GM18873 (cell line): Measurements from ENCODE around the gene DRG1.
A peak's percentile ranks its signal among the peaks of the same experiment; 100 is the strongest.
"Not testable (repeated sequence)": the region's sequence is repeated elsewhere in the genome, so short reads cannot be mapped to it uniquely, and the experiment has no call there.

Experiments used
- ATAC-seq: cut with Tn5 transposase; IDR thresholded peaks from one replicate; pipeline ENCODE4 v1.9.1; 2021; ENCODE audit warnings: mild to moderate bottlenecking, moderate library complexity, moderate number of reproducible peaks; ENCODE audit not compliant: unreplicated experiment, low FRiP score

DRG1 gene, protein sequence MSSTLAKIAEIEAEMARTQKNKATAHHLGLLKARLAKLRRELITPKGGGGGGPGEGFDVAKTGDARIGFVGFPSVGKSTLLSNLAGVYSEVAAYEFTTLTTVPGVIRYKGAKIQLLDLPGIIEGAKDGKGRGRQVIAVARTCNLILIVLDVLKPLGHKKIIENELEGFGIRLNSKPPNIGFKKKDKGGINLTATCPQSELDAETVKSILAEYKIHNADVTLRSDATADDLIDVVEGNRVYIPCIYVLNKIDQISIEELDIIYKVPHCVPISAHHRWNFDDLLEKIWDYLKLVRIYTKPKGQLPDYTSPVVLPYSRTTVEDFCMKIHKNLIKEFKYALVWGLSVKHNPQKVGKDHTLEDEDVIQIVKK

DNA sequence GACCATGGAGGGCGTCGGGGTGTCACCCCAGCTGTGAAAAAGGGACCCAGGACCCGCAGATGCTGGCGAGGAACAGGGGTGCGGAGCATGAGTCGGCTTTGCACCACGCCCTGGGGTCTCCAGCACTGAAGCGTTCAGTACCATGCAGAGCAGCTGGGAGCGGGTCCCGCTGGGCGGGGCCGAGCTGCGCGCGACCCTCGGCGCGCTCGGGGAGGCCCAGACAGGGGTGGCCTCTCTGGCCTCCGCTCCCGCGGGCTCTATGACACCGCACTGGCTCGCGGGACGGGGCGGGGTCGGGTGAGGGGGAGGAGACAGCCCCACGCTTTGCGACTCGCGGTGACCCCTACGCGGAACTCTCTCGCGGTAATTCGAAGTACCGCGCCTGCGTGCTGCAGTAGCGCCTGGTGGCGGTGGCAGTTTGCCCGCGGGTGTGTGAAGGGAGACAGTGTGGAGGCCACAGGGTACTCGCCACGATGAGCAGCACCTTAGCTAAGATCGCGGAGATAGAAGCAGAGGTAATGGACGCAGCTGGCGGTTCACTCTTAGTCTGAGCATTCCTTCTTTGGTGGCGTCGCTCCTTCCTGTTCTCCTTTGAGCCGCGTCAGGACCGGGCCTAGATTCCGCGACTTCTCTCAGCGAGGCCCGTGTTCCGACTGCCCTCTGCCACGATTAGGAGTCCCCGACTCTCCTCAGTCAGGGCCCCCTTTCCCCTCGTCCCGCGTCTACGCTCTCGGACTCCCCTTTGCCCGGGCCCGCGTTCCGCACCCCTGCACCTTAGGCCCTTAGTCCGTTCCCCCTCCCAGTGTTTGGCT is at the start of gene DRG1:
Gene DRG1, plus strand, starts transcription at position 394 of the 812 bp plus-strand sequence. Its CDS starts 80 bp downstream, at position 474.
- peak; percentile 87 for ATAC-seq

- ATAC-seq, result no peak
Measured at GRCh38 chr22:31349960-31350359, 49.4 kb upstream of the DRG1 start.

- ATAC-seq, result no peak
Measured at GRCh38 chr22:31350410-31350863, 49.0 kb upstream of the DRG1 start.

DNA sequence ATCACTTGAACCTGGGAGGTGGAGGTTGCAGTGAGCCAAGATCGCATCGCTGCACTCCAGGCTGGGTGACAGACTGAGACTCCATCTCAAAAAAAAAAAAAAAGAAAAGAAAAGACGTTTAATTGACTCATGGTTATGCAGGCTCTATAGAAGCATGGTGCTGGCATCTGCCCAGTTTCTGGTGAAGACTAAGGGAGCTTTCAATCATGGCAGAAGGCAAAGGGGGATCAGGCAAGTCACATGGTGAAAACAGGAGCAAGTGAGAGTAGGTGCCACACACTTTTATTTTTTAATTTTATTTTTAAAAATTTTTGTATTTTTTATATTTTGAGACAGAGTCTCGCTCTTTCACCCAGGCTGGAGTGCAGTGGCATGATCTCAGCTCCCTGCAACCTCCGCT is 44.9 kb upstream of the DRG1 start:
- no peak for ATAC-seq

DNA sequence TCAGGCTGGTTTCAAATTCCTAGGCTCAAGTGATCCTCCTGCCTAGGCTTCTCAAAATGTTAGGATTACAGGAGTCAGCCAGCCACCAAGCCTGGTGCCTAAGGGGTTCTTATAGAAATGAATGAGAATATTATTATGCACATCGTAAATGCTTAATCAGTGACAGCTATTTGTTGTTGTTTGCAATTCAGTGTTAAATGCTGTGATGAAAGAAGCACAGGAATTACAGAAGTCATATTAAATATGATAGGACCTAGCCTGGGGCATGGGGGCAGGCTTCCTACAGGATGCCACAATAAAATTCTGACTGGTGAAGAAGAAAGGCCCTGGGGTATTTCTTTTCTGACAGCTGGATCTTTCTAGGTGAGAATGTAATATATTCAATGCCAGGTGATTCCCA is 39.4 kb upstream of the DRG1 start:
- no peak for ATAC-seq

- ATAC-seq, result no peak
Measured at GRCh38 chr22:31361743-31362142, 37.7 kb upstream of the DRG1 start.

GRCh38 chr22:31363885-31364465 is 35.4 kb upstream of the DRG1 start:
- no peak for ATAC-seq

DNA sequence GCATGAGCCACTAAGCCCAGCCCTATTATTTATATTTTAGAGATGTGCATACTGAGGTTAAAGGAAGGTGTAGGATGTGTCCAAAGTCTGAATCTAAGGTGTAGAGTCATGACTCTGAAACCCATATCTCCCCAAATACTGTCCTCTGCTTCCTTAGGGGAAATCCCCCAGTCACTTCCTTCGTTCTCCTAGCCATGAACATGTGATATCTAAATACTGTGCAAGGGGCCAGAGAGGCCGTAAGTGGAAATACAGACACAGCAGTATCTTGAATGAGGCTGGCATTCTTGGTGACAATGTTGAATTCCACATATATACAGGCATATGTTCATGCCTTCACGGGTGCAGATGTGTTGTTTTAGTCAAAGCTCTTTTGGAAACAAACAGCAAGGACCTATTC is 32.0 kb upstream of the DRG1 start:
- ATAC-seq, result no peak

- ATAC-seq, result no peak
Measured at GRCh38 chr22:31377612-31378011, 21.8 kb upstream of the DRG1 start.

DNA sequence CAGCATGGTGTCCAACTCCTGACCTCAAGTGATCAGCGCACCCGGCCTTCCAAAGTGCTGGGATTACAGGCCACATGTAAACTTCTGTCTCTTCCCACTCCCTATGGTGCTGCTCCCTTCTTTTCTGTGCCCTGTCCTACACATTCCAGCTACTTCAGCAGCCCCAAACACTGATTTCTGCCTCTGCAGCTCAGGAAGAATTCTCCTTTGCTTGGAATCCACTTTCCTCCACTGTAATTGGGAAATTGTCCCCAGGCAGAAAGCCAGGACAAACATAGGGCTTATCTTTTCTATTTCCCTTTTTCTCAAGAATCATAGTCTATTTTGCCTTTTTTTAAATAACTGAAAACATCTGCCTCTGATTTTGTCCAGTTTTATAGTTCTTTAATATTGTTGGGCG is 21.3 kb upstream of the DRG1 start:
- no peak for ATAC-seq

DNA sequence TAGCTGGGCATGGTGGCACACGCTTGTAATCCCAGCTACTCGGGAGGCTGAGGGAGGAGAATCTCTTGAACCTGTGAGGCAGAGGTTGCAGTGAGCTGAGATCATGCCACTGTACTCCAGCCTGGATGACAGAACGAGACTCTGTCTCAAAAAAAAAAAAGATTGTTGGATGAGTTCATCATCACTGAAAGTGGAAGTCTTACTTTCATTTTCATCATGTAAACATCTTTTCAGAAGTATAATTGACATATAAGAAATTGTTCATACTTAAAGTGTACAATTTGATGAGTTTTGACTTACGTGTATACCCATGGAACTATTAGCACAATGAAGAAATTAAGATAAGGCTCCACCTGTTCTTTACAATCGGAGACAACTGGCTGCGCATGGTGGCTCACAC is 20.8 kb upstream of the DRG1 start:
- ATAC-seq, result not testable (repeated sequence)

DNA sequence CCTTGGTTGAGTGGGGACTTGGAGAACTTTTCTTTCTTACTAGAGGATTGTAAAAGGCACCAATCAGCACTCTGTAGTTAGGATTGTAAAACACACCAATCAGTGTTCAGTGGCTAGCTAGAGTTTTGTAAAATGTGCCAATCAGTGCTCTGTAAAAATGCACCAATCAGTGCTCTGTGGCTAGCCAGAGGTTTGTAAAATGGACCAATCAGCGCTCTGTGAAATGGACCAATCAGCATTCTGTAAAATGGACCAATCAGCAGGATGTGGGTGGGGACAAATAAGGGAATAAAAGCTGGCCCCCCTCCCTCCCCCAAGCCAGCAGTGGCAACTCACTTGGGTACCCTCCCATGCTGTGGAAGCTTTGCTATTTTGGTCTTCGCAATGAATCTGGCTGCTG is 5.5 kb upstream of the DRG1 start:
- no peak for ATAC-seq

DNA sequence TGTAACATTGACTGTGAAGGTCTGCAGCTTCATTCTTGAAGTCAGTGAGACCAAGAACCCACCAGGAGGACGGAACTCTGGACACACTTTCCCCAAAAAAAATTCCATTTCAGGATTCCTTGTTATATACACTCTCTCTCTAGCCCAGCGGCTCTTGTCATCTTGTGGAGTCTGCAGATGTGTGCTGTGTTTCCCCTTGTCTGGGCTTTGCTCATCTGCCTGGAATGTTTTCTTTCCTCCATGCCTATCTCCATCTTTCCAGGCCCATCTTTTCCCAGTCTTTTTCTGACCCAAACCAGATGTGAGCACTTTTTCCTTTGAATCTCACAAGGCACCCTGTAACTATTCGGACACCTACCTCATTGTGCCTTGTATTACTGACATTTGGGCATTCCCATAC is 5.1 kb upstream of the DRG1 start:
- no peak for ATAC-seq

- ATAC-seq, result no peak
Measured at GRCh38 chr22:31398231-31398630, 1.2 kb upstream of the DRG1 start.

GRCh38 chr22:31400023-31400397 is 606 bp downstream of the DRG1 start:
- no peak for ATAC-seq

- not testable (repeated sequence) for ATAC-seq
Measured at GRCh38 chr22:31402350-31402749, 2.9 kb downstream of the DRG1 start.

GRCh38 chr22:31425331-31426050 is 26.1 kb downstream of the DRG1 start:
- ATAC-seq, result no peak

DNA sequence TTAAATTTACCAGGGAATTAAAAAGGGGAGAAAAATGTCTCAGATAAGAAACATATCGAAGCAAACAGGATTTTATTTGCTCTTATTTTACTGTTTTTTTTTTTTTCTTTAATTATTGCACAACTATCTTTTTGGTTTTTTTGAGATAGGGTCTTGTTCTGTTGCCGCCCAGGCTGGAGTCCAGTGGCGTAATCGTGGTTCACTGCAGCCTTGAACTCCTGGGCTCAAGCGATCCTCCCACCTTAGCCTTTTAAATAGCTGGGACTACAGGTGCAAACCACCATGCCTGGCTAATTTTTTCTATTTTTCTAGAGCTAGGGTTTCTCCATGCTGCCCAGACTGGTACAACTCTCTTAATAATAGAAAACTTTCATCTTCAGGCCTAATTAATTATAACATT is 32.5 kb downstream of the DRG1 start:
- no peak for ATAC-seq

GRCh38 chr22:31436132-31436531 is 36.7 kb downstream of the DRG1 start:
- ATAC-seq, result no peak

GRCh38 chr22:31439808-31440207 is 40.4 kb downstream of the DRG1 start:
- no peak for ATAC-seq

- ATAC-seq, result no peak
Measured at GRCh38 chr22:31440681-31441080, 41.3 kb downstream of the DRG1 start.
